Neural cell (in vitro differentiated cells): ENCODE measurements around the gene TRIM24. TPM values are rescaled to one million over a fixed set of nuclear protein-coding genes. Genes with fewer than 3 reads are reported as not detected.

ENCODE experiments used
- H2AFZ ChIP-seq: fragments of 200-600, 300-800 bp; sonication (generic), shearing (Covaris generic); 2 replicates; pipeline ENCODE4 v1.6.0; 2014; ENCODE audit warnings: low read depth, mild to moderate bottlenecking, antibody characterized with exemption, low read length, moderate library complexity
- H3F3A ChIP-seq: fragments of 200-600 bp; shearing (Covaris generic); 2 replicates; pipeline ENCODE4 v1.6.1; 2016; ENCODE audit warnings: mild to moderate bottlenecking, moderate library complexity, mixed read lengths, antibody characterized with exemption, low read length; ENCODE audit not compliant: insufficient read depth, poor library complexity, severe bottlenecking
- H3K27ac ChIP-seq: fragments of 200-600, 300-800 bp; sonication (generic), shearing (Covaris generic); 2 replicates; pipeline ENCODE4 v1.5.1; 2014; ENCODE audit warnings: mild to moderate bottlenecking, low read length, moderate library complexity
- H3K27me3 ChIP-seq: fragments of 300-800, 200-600 bp; sonication (generic), shearing (Covaris generic); 2 replicates; pipeline ENCODE4 v1.6.0; 2014; ENCODE audit warnings: mild to moderate bottlenecking, low read depth, low read length, moderate library complexity; ENCODE audit not compliant: insufficient read depth
- H3K36me3 ChIP-seq: fragments of 300-800, 200-600 bp; sonication (generic), shearing (Covaris generic); 2 replicates; pipeline ENCODE4 v1.5.1; 2014; ENCODE audit warnings: mild to moderate bottlenecking, antibody characterized with exemption, low read length, moderate library complexity; ENCODE audit not compliant: insufficient read depth
- H3K4me2 ChIP-seq: fragments of 300-800, 200-600 bp; sonication (generic), shearing (Covaris generic); 2 replicates; pipeline ENCODE4 v1.6.0; 2014; ENCODE audit warnings: mild to moderate bottlenecking, low read length
- H3K4me3 ChIP-seq: fragments of 300-800, 200-600 bp; sonication (generic), shearing (Covaris generic); 2 replicates; pipeline ENCODE4 v1.5.1; 2014; ENCODE audit warnings: mild to moderate bottlenecking, low read length, moderate library complexity
- H3K79me2 ChIP-seq: fragments of 200-600 bp; shearing (Covaris generic); replicated peaks from 2 replicates; pipeline ENCODE4 v1.6.0; 2014; ENCODE audit warnings: mild to moderate bottlenecking, low read length, moderate library complexity; ENCODE audit not compliant: insufficient read depth
- H3K9ac ChIP-seq: fragments of 300-800, 200-600 bp; sonication (generic), shearing (Covaris generic); 2 replicates; pipeline ENCODE4 v1.6.1; 2016; ENCODE audit warnings: mild to moderate bottlenecking, low read length, mixed read lengths
- H3K9me2 ChIP-seq: fragments of 200-600 bp; shearing (Covaris generic); 2 replicates; pipeline ENCODE4 v1.6.1; 2016; ENCODE audit warnings: mild to moderate bottlenecking, low read length, mixed read lengths; ENCODE audit not compliant: insufficient read depth
- H3K9me3 ChIP-seq: fragments of 200-600, 300-800 bp; sonication (generic), shearing (Covaris generic); 2 replicates; pipeline ENCODE4 v1.6.1; 2016; ENCODE audit warnings: mild to moderate bottlenecking, mixed run types, low read length, moderate library complexity, mixed read lengths
- H4K20me1 ChIP-seq: fragments of 200-600 bp; shearing (Covaris generic); 2 replicates; pipeline ENCODE4 v1.6.1; 2016; ENCODE audit warnings: mild to moderate bottlenecking, mixed run types; ENCODE audit not compliant: insufficient read depth
- EP300 ChIP-seq: fragments of 450-650 bp; conservative IDR thresholded peaks from 2 replicates; pipeline ENCODE4 v1.6.1; 2014; ENCODE audit warnings: antibody characterized with exemption, mild to moderate bottlenecking, moderate library complexity; ENCODE audit not compliant: poor library complexity, severe bottlenecking
- EZH2 ChIP-seq: fragments of 200-600, 300-800 bp; shearing (Covaris generic), sonication (generic); IDR thresholded peaks from 2 replicates; pipeline ENCODE4 v1.6.1; 2014; ENCODE audit warnings: antibody characterized with exemption, low read length, borderline replicate concordance, mild to moderate bottlenecking; ENCODE audit not compliant: insufficient read depth, poor library complexity, severe bottlenecking
- MXI1 ChIP-seq: fragments of 450-650 bp; conservative IDR thresholded peaks from 2 replicates; pipeline ENCODE4 v1.6.1; 2014; ENCODE audit warnings: antibody characterized with exemption, mild to moderate bottlenecking; ENCODE audit not compliant: poor library complexity, severe bottlenecking
- POLR2AphosphoS5 ChIP-seq: IDR thresholded peaks from 2 replicates; pipeline ENCODE4 v1.6.1; 2012
- RAD21 ChIP-seq: fragments of 450-650 bp; conservative IDR thresholded peaks from 2 replicates; pipeline ENCODE4 v1.6.1; 2014; ENCODE audit warnings: antibody characterized with exemption, mild to moderate bottlenecking, moderate library complexity
- SMC3 ChIP-seq: fragments of 450-650 bp; conservative IDR thresholded peaks from 2 replicates; pipeline ENCODE4 v1.6.1; 2014; ENCODE audit warnings: antibody characterized with exemption, mild to moderate bottlenecking, moderate library complexity; ENCODE audit not compliant: poor library complexity
- TAF1 ChIP-seq: IDR thresholded peaks from 2 replicates; pipeline ENCODE4 v1.6.1; 2012; ENCODE audit warnings: low read depth
- polyA plus RNA-seq: library from polyadenylated mRNA; depleted of rRNA; stranded (reverse); fragments of >200 nt; gene quantifications from 2 replicates; pipeline ENCODE4 v1.2.3, GENCODE V29; 2014
- TF ChIP-seq, protein P1 (sequence below): IDR thresholded peaks from 2 replicates; pipeline ENCODE4 v1.6.1; 2012; ENCODE audit warnings: borderline replicate concordance

TRIM24 gene
- polyA plus RNA-seq, 1 donor from 2014 or later = 47.1 TPM

- TF ChIP-seq TAF1 (no peak), POLR2AphosphoS5 (no peak), EP300 (no peak), MXI1 (no peak), EZH2 (no peak), RAD21 (no peak)
- TF ChIP-seq, protein P1, sequence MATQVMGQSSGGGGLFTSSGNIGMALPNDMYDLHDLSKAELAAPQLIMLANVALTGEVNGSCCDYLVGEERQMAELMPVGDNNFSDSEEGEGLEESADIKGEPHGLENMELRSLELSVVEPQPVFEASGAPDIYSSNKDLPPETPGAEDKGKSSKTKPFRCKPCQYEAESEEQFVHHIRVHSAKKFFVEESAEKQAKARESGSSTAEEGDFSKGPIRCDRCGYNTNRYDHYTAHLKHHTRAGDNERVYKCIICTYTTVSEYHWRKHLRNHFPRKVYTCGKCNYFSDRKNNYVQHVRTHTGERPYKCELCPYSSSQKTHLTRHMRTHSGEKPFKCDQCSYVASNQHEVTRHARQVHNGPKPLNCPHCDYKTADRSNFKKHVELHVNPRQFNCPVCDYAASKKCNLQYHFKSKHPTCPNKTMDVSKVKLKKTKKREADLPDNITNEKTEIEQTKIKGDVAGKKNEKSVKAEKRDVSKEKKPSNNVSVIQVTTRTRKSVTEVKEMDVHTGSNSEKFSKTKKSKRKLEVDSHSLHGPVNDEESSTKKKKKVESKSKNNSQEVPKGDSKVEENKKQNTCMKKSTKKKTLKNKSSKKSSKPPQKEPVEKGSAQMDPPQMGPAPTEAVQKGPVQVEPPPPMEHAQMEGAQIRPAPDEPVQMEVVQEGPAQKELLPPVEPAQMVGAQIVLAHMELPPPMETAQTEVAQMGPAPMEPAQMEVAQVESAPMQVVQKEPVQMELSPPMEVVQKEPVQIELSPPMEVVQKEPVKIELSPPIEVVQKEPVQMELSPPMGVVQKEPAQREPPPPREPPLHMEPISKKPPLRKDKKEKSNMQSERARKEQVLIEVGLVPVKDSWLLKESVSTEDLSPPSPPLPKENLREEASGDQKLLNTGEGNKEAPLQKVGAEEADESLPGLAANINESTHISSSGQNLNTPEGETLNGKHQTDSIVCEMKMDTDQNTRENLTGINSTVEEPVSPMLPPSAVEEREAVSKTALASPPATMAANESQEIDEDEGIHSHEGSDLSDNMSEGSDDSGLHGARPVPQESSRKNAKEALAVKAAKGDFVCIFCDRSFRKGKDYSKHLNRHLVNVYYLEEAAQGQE = no peak
- no peak overlapping the region for H3K4me2 ChIP-seq
- H3K9me2 ChIP-seq = no peaks in the 10 kb centered on the region
- H3K27me3 ChIP-seq = no peaks in the 10 kb centered on the region
- no peak overlapping the region for H2AFZ ChIP-seq
- H3K79me2 ChIP-seq = no peaks in the 10 kb centered on the region
- no peak overlapping the region for H3K27ac ChIP-seq
- no peaks in the 10 kb centered on the region for H3F3A ChIP-seq
- H3K9me3 ChIP-seq = no peaks in the 10 kb centered on the region
- H4K20me1 ChIP-seq = no peaks in the 10 kb centered on the region
- no peaks in the 10 kb centered on the region for H3K36me3 ChIP-seq
- no peak overlapping the region for H3K9ac ChIP-seq
- no peak overlapping the region for H3K4me3 ChIP-seq
Observed at GRCh38 chr7:138625084-138625848, 165.2 kb downstream of the TRIM24 start.

DNA sequence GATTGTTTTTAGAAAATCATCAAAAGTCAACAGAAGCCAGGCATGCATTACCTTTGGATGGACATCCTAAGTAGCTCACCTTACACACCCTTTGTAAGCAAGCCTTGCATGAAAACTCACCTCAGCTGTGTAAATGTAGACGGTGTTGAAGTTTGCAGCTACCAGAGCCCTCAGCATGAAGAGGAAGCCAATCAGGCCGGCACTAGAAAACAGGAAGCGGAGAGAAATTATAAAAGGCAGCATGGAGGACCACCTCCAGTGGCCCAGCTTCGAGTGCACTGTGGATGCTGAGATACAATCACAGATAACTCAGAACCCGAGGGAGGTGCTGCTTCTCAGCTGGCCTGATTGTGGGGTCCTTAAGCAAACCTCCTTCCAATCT is 165.8 kb downstream of the TRIM24 start:
- TF ChIP-seq TAF1 (no peak), EZH2 (no peak), SMC3 (no peak), POLR2AphosphoS5 (no peak)
- TF ChIP-seq, protein P1 = no peak
- no peak overlapping the region for H3K4me3 ChIP-seq
- H2AFZ ChIP-seq = no peak overlapping the region
- no peak overlapping the region for H3K9ac ChIP-seq
- no peaks in the 10 kb centered on the region for H3K27me3 ChIP-seq
- H3K27ac ChIP-seq = no peak overlapping the region
- no peaks in the 10 kb centered on the region for H3K36me3 ChIP-seq
- H3K79me2 ChIP-seq = no peaks in the 10 kb centered on the region
- H3K4me2 ChIP-seq = no peak overlapping the region
- no peaks in the 10 kb centered on the region for H3K9me3 ChIP-seq
- H3K9me2 ChIP-seq = no peaks in the 10 kb centered on the region
- H4K20me1 ChIP-seq = no peaks in the 10 kb centered on the region
- no peaks in the 10 kb centered on the region for H3F3A ChIP-seq
